UCSD-AML1 (cell line): ENCODE measurements around the gene MLC1.
"Not testable (repeated sequence)": the region's sequence is repeated elsewhere in the genome, so short reads cannot be mapped to it uniquely, and the experiment has no call there.

Experiments used
- DNase-seq: peaks from one replicate; lab custom pipeline; 2025; ENCODE audit not compliant: unreplicated experiment; lab: John Stamatoyannopoulos, UW

The MLC1 gene

GRCh38 chr22:50104141-50104544 lies 18.9 kb upstream of the MLC1 start:
- DNase-seq, result peak; percentile 37

- DNase-seq, result peak; percentile 44
These were observed 17.7 kb upstream of the MLC1 start for GRCh38 chr22:50102946-50103345.

GRCh38 chr22:50101870-50102565 lies 16.8 kb upstream of the MLC1 start:
- DNase-seq, result no peak

GRCh38 chr22:50098052-50098451 lies 12.8 kb upstream of the MLC1 start:
- no peak for DNase-seq

- no peak for DNase-seq
These were observed 7.1 kb upstream of the MLC1 start for GRCh38 chr22:50092342-50092741.

- no peak for DNase-seq
These were observed 6.0 kb upstream of the MLC1 start for GRCh38 chr22:50091092-50091768.

- DNase-seq, result no peak
These were observed 5.1 kb upstream of the MLC1 start for GRCh38 chr22:50090412-50090714.

- DNase-seq, result no peak
These were observed 4.6 kb upstream of the MLC1 start, which contains the start of gene MOV10L1 for GRCh38 chr22:50089682-50090411. MOV10L1 (plus strand) TSS chr22:50090006; CDS start chr22:50090089, 83 bp downstream.

GRCh38 chr22:50089231-50089630 lies 4.0 kb upstream of the MLC1 start:
- DNase-seq, result no peak

GRCh38 chr22:50088096-50088495 lies 2.9 kb upstream of the MLC1 start:
- no peak for DNase-seq

- DNase-seq, result no peak
These were observed 2.4 kb upstream of the MLC1 start for GRCh38 chr22:50087646-50088045.

GRCh38 chr22:50086975-50087374 lies 1.7 kb upstream of the MLC1 start:
- DNase-seq, result not testable (repeated sequence)

- DNase-seq, result no peak
These were observed 1.3 kb upstream of the MLC1 start for GRCh38 chr22:50086526-50086925.

- peak; percentile 32 for DNase-seq
These were observed 608 bp downstream of the MLC1 start for GRCh38 chr22:50084614-50085021.

- DNase-seq, result no peak
These were observed 1.1 kb downstream of the MLC1 start for GRCh38 chr22:50084080-50084477.

GRCh38 chr22:50083462-50084079 lies 1.7 kb downstream of the MLC1 start:
- no peak for DNase-seq

GRCh38 chr22:50082961-50083461 lies 2.2 kb downstream of the MLC1 start:
- no peak for DNase-seq

GRCh38 chr22:50082197-50082715 lies 3.0 kb downstream of the MLC1 start:
- no peak for DNase-seq

GRCh38 chr22:50081426-50082196 lies 3.6 kb downstream of the MLC1 start:
- DNase-seq, result no peak

- DNase-seq, result no peak
These were observed 5.2 kb downstream of the MLC1 start for GRCh38 chr22:50080077-50080465.

- DNase-seq, result no peak
These were observed 6.5 kb downstream of the MLC1 start for GRCh38 chr22:50078761-50079160.
